GM08714 (cell line): Measurements from ENCODE around the gene UBE3C.
"Not testable (repeated sequence)": the region's sequence is repeated elsewhere in the genome, so short reads cannot be mapped to it uniquely, and the experiment has no call there.

Experiments used
- H3K4me3 ChIP-seq: fragments of 200-500 bp; sonication (Bioruptor generic); 2 replicates; pipeline ENCODE4 v1.5.1; 2014; ENCODE audit warnings: mild to moderate bottlenecking, low read length, inconsistent platforms
- ZNF274 ChIP-seq: IDR thresholded peaks from 2 replicates; pipeline ENCODE4 v1.6.1; 2012; ENCODE audit warnings: mild to moderate bottlenecking, low read depth, low read length

UBE3C gene

GRCh38 chr7:157253850-157254249 is 115.1 kb downstream of the UBE3C start:
- TF ChIP-seq ZNF274, result no peak
- H3K4me3 ChIP-seq, result no peak overlapping the region

- not testable (repeated sequence) for H3K4me3 ChIP-seq
These were observed 116.1 kb downstream of the UBE3C start for GRCh38 chr7:157254781-157255180.

GRCh38 chr7:157255201-157255606 is 116.5 kb downstream of the UBE3C start:
- TF ChIP-seq ZNF274, result no peak
- H3K4me3 ChIP-seq, result no peak overlapping the region

- no peak overlapping the region for H3K4me3 ChIP-seq
- TF ChIP-seq ZNF274, result no peak
These were observed 124.4 kb downstream of the UBE3C start for GRCh38 chr7:157263156-157263555.

- H3K4me3 ChIP-seq, result no peak overlapping the region
- TF ChIP-seq ZNF274, result no peak
These were observed 126.3 kb downstream of the UBE3C start for GRCh38 chr7:157265051-157265450.

GRCh38 chr7:157266272-157266671 is 127.5 kb downstream of the UBE3C start:
- TF ChIP-seq ZNF274, result no peak
- no peak overlapping the region for H3K4me3 ChIP-seq

- no peak for TF ChIP-seq ZNF274
These were observed 128.8 kb downstream of the UBE3C start for GRCh38 chr7:157267516-157267915.

GRCh38 chr7:157267956-157268355 is 129.2 kb downstream of the UBE3C start:
- TF ChIP-seq ZNF274, result no peak
- no peak overlapping the region for H3K4me3 ChIP-seq

More at GRCh38 chr7:157267516-157267915, 128.8 kb downstream of the UBE3C start:
- H3K4me3 ChIP-seq, result no peak overlapping the region

- TF ChIP-seq ZNF274, result no peak
- H3K4me3 ChIP-seq, result no peak overlapping the region
These were observed 129.8 kb downstream of the UBE3C start for GRCh38 chr7:157268540-157268939.

GRCh38 chr7:157269341-157270059 is 130.8 kb downstream of the UBE3C start:
- no peak for TF ChIP-seq ZNF274
- no peak overlapping the region for H3K4me3 ChIP-seq

- no peak for TF ChIP-seq ZNF274
- H3K4me3 ChIP-seq, result no peak overlapping the region
These were observed 131.3 kb downstream of the UBE3C start for GRCh38 chr7:157270060-157270444.

- no peak overlapping the region for H3K4me3 ChIP-seq
- TF ChIP-seq ZNF274, result no peak
These were observed 132.7 kb downstream of the UBE3C start for GRCh38 chr7:157271315-157271990.

GRCh38 chr7:157271991-157272324 is 133.2 kb downstream of the UBE3C start:
- no peak overlapping the region for H3K4me3 ChIP-seq
- TF ChIP-seq ZNF274, result no peak

GRCh38 chr7:157272351-157273207 is 133.9 kb downstream of the UBE3C start:
- H3K4me3 ChIP-seq, result no peak overlapping the region
- no peak for TF ChIP-seq ZNF274

- H3K4me3 ChIP-seq, result no peak overlapping the region
These were observed 134.7 kb downstream of the UBE3C start for GRCh38 chr7:157273208-157274093.

GRCh38 chr7:157274094-157274634 is 135.4 kb downstream of the UBE3C start:
- H3K4me3 ChIP-seq, result not testable (repeated sequence)

More at GRCh38 chr7:157273208-157274093, 134.7 kb downstream of the UBE3C start:
- TF ChIP-seq ZNF274, result no peak
